HCT116 (cell line): Measurements from ENCODE around the gene PARVA. TPM values are rescaled to one million over a fixed set of nuclear protein-coding genes. Genes with fewer than 3 reads are reported as not detected.

Experiments used
- ATAC-seq: fragments of 200-7000 bp; cut with Tn5 transposase; 2 replicates; pipeline ENCODE4 v1.9.1; 2020; ENCODE audit warnings: mild to moderate bottlenecking, moderate library complexity
- BruUV-seq: library from RNA; stranded (reverse); fragments of 400-500 nt; replicated peaks from 2 replicates; lab custom pipeline; 2021; lab: Mats Ljungman, UMichigan
- CTCF ChIA-PET: fragments of 300-600 bp; sonication (Branson Sonifier 250); formaldehyde crosslinking; loops from one replicate; lab custom pipeline; 2021; ENCODE audit warnings: antibody characterized with exemption; lab: Charles Lee
- POLR2A ChIA-PET: fragments of 300-600, 350-600 bp; sonication (Branson Sonifier 250); formaldehyde crosslinking; loops from one replicate; lab custom pipeline; 2021; ENCODE audit warnings: antibody characterized with exemption; lab: Charles Lee
- RAD21 ChIA-PET, 2 experiments: fragments of 300-600 bp; sonication (Branson Sonifier 250); formaldehyde crosslinking; loops; one replicate each; lab custom pipeline; 2023; ENCODE audit warnings: low total read pairs in 2 of 2; ENCODE audit not compliant: uncharacterized antibody in 2 of 2, unreplicated experiment in 2 of 2, low non-redundant PET in 1 of 2; lab: Charles Lee
- DNase-seq: peaks from one replicate; pipeline ENCODE4 v3.0.0-alpha.2; 2010; ENCODE audit warnings: low read depth, low spot score
- H2AFZ ChIP-seq: fragments of 200-600 bp; shearing (Covaris generic), sonication (generic); 2 replicates; pipeline ENCODE4 v1.6.1; 2017; ENCODE audit warnings: low read depth, mixed run types, mixed read lengths, antibody characterized with exemption, low read length; ENCODE audit not compliant: poor library complexity, severe bottlenecking
- H3K27ac ChIP-seq: 2 replicates; pipeline ENCODE4 v1.5.1; 2012; ENCODE audit warnings: low read depth, low read length
- H3K27me3 ChIP-seq: fragments of 200-600 bp; sonication (generic); 2 replicates; pipeline ENCODE4 v1.6.1; 2016; ENCODE audit warnings: mixed run types, low read length, mixed read lengths; ENCODE audit not compliant: insufficient read depth
- H3K36me3 ChIP-seq, 2 experiments: fragments of 200-500 bp in 1 of 2; fragments of 200-600 bp in 1 of 2; sonication (Bioruptor generic) in 1 of 2; sonication (generic) in 1 of 2; 2 replicates each; pipeline versions ENCODE4 v1.5.1 to v1.6.1; 2014 to 2016; ENCODE audit warnings: low read length in 2 of 2, inconsistent platforms in 1 of 2, mixed read lengths in 1 of 2, mixed run types in 1 of 2; ENCODE audit not compliant: insufficient read depth in 2 of 2, control insufficient read depth in 1 of 2
- H3K4me1 ChIP-seq, 2 experiments: fragments of 200-600 bp in 1 of 2; sonication (generic) in 1 of 2; 2 replicates each; pipeline versions ENCODE4 v1.5.1 to v1.6.1; 2012 to 2017; ENCODE audit warnings: low read length in 2 of 2, inconsistent platforms in 1 of 2, mild to moderate bottlenecking in 1 of 2, mixed read lengths in 1 of 2, mixed run types in 1 of 2, moderate library complexity in 1 of 2; ENCODE audit not compliant: insufficient read depth in 2 of 2, control insufficient read depth in 1 of 2
- H3K4me2 ChIP-seq: fragments of 200-600 bp; sonication (generic); 2 replicates; pipeline ENCODE4 v1.6.1; 2017; ENCODE audit warnings: mixed run types, low read length, mixed read lengths
- H3K4me3 ChIP-seq, 2 experiments: fragments of 200-600 bp in 1 of 2; sonication (generic) in 1 of 2; replicated peaks in 1 of 2; 2 replicates each; pipeline ENCODE4 v1.5.1; 2011 to 2016; ENCODE audit warnings: low read length in 2 of 2, control low read depth in 1 of 2, low read depth in 1 of 2, mild to moderate bottlenecking in 1 of 2, mixed read lengths in 1 of 2, mixed run types in 1 of 2
- H3K79me2 ChIP-seq: fragments of 200-600 bp; sonication (generic); 2 replicates; pipeline ENCODE4 v1.6.1; 2017; ENCODE audit warnings: mild to moderate bottlenecking, mixed run types, low read length, moderate library complexity, mixed read lengths; ENCODE audit not compliant: insufficient read depth
- H3K9ac ChIP-seq: fragments of 200-600 bp; sonication (generic); 2 replicates; pipeline ENCODE4 v1.6.1; 2016; ENCODE audit warnings: low read length, mixed read lengths
- H3K9me2 ChIP-seq: fragments of 200-600 bp; sonication (generic), shearing (Covaris generic); 2 replicates; pipeline ENCODE4 v1.6.1; 2017; ENCODE audit warnings: mixed run types, mild to moderate bottlenecking, moderate library complexity; ENCODE audit not compliant: insufficient read depth
- H3K9me3 ChIP-seq, 2 experiments: fragments of 200-500 bp in 1 of 2; fragments of 200-600 bp in 1 of 2; sonication (Bioruptor generic) in 1 of 2; sonication (generic) in 1 of 2; 2 replicates each; pipeline ENCODE4 v1.6.1; 2014 to 2017; ENCODE audit warnings: low read length in 2 of 2, mixed read lengths in 2 of 2, inconsistent platforms in 1 of 2, low read depth in 1 of 2, mild to moderate bottlenecking in 1 of 2, mixed run types in 1 of 2, moderate library complexity in 1 of 2; ENCODE audit not compliant: control insufficient read depth in 1 of 2, insufficient read depth in 1 of 2
- H4K20me1 ChIP-seq: fragments of 200-600 bp; sonication (generic), shearing (Covaris generic); 2 replicates; pipeline ENCODE4 v1.6.1; 2017; ENCODE audit warnings: mixed run types, mild to moderate bottlenecking, moderate library complexity; ENCODE audit not compliant: insufficient read depth
- CEBPB ChIP-seq: IDR thresholded peaks from 2 replicates; pipeline ENCODE4 v1.6.1; 2012; ENCODE audit warnings: low read depth
- EGR1 ChIP-seq: IDR thresholded peaks from 2 replicates; pipeline ENCODE4 v1.6.1; 2012; ENCODE audit warnings: low read depth
- ELF1 ChIP-seq: IDR thresholded peaks from 2 replicates; pipeline ENCODE4 v1.6.1; 2012; ENCODE audit warnings: low read depth, borderline replicate concordance
- EZH2phosphoT487 ChIP-seq: fragments of 200-600 bp; IDR thresholded peaks from 2 replicates; pipeline ENCODE4 v1.6.1; 2018; ENCODE audit warnings: antibody characterized with exemption, borderline replicate concordance
- FOSL1 ChIP-seq: IDR thresholded peaks from 2 replicates; pipeline ENCODE4 v1.6.1; 2012; ENCODE audit warnings: low read depth
- SIN3A ChIP-seq: IDR thresholded peaks from 2 replicates; pipeline ENCODE4 v1.6.1; 2012; ENCODE audit warnings: low read depth
- ZBTB33 ChIP-seq: IDR thresholded peaks from 2 replicates; pipeline ENCODE4 v1.6.1; 2011; ENCODE audit warnings: mild to moderate bottlenecking, low read length, moderate library complexity; ENCODE audit not compliant: insufficient replicate concordance; ENCODE audit errors: extremely low read depth
- ZNF274 ChIP-seq: fragments of 200-500 bp; sonication (Bioruptor generic); IDR thresholded peaks from 2 replicates; pipeline ENCODE4 v1.6.1; 2014; ENCODE audit warnings: mild to moderate bottlenecking, low read depth, low read length, inconsistent platforms
- intact Hi-C: fragments of 100-400 bp; cut with micrococcal nuclease; formaldehyde crosslinking; loops from 2 replicates; pipeline ENCODE4 v1.10.0; 2022
- total RNA-seq: library from RNA; stranded (reverse); gene quantifications from one replicate; pipeline ENCODE4 v1.2.1, GENCODE V29; 2021; ENCODE audit not compliant: unreplicated experiment
- TF ChIP-seq, protein P1 (sequence below): IDR thresholded peaks from 2 replicates; pipeline ENCODE4 v1.6.1; 2012; ENCODE audit warnings: low read depth

Gene PARVA
- total RNA-seq, 1 experiment from 2014 or later = 18.4 TPM

DNA sequence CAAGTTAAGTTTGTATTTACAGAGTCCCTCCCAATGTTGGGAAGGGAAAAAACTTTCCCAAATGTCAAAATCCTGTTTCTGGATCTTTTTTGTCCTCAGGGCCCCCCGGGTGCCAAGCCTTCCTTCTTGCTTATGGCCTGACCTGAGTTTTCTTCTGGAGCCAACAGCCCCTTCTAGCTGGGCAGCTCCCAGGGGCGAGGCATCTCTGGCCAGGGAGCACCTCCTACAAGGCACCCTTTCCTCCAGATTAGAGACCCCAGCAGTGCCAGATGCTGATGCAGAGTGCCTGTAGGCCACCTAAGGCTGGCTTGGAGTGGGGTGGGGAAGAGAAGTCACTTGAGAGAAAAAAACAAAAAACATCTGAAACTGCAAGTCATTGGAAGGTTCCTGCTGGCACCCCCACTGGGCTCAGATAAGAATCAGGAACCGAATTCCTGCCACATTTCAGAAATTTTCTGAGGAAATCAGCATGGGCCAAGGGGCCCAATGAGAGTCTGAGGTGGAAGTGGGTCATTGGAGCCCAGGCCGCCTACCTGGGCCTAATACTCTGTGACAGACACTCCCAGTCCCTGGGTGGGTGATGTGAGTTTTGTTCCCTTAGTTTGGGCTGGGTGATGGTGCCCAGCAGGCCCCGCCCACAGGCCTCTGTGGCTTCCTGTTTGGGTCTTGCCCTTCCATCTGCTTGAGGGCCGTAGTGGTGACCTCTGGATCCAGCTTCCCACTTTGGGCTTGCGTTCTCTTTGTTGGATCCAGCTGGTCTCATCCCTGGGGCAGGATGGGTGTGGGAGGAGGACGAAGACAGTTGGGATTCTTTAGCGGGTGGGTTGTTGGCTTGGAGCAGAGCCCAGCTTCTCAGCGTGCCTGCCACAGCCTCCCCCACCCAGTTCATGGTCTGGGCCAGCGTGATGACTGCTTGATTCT lies 40.6 kb downstream of the PARVA start:
- peaks cover 0 to 8% of the 10 kb centered on the region in 2 experiments; a peak in 1 of 4 replicates for H3K4me1 ChIP-seq
- no peak overlapping the region for H3K9ac ChIP-seq
- CTCF ChIA-PET = no interaction called here
- TF ChIP-seq ZBTB33 (no peak), ZNF274 (no peak), ELF1 (no peak), SIN3A (no peak), EGR1 (no peak), FOSL1 (no peak), CEBPB (no peak), EZH2phosphoT487 (no peak)
- TF ChIP-seq, protein P1, sequence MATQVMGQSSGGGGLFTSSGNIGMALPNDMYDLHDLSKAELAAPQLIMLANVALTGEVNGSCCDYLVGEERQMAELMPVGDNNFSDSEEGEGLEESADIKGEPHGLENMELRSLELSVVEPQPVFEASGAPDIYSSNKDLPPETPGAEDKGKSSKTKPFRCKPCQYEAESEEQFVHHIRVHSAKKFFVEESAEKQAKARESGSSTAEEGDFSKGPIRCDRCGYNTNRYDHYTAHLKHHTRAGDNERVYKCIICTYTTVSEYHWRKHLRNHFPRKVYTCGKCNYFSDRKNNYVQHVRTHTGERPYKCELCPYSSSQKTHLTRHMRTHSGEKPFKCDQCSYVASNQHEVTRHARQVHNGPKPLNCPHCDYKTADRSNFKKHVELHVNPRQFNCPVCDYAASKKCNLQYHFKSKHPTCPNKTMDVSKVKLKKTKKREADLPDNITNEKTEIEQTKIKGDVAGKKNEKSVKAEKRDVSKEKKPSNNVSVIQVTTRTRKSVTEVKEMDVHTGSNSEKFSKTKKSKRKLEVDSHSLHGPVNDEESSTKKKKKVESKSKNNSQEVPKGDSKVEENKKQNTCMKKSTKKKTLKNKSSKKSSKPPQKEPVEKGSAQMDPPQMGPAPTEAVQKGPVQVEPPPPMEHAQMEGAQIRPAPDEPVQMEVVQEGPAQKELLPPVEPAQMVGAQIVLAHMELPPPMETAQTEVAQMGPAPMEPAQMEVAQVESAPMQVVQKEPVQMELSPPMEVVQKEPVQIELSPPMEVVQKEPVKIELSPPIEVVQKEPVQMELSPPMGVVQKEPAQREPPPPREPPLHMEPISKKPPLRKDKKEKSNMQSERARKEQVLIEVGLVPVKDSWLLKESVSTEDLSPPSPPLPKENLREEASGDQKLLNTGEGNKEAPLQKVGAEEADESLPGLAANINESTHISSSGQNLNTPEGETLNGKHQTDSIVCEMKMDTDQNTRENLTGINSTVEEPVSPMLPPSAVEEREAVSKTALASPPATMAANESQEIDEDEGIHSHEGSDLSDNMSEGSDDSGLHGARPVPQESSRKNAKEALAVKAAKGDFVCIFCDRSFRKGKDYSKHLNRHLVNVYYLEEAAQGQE = no peak
- TF ChIP-seq, all 23 proteins: peak for 0
- H4K20me1 ChIP-seq = no peaks in the 10 kb centered on the region
- no peak overlapping the region for H2AFZ ChIP-seq
- no peaks in the 10 kb centered on the region for H3K36me3 ChIP-seq
- DNase-seq (no peak), ATAC-seq (no peak)
- RAD21 ChIA-PET = no interaction called here
- H3K9me2 ChIP-seq = no peaks in the 10 kb centered on the region
- no peaks in the 10 kb centered on the region for H3K27me3 ChIP-seq
- H3K4me3 ChIP-seq = no peak overlapping the region
- POLR2A ChIA-PET = no interaction called here
- H3K27ac ChIP-seq = no peak overlapping the region
- intact Hi-C loops = no loop called here
- H3K9me3 ChIP-seq = no peaks in the 10 kb centered on the region
- BruUV-seq = no TSS peak
- H3K4me2 ChIP-seq = no peak overlapping the region
- no peaks in the 10 kb centered on the region; the same call in 1 of the 2 replicates for H3K79me2 ChIP-seq
